Hepatocyte (in vitro differentiated cells): ENCODE measurements around the gene DYSF.

ENCODE experiments used
- EZH2 ChIP-seq: fragments of 200-600 bp; sonication (generic); IDR thresholded peaks from 2 replicates; pipeline ENCODE4 v1.6.1; 2016; ENCODE audit warnings: antibody characterized with exemption, mild to moderate bottlenecking, borderline replicate concordance
- TF ChIP-seq, protein P1 (sequence below): fragments of 200-600 bp; sonication (generic); IDR thresholded peaks from 2 replicates; pipeline ENCODE4 v1.5.1; 2016; ENCODE audit warnings: antibody characterized with exemption, mild to moderate bottlenecking; ENCODE audit not compliant: poor library complexity

DNA sequence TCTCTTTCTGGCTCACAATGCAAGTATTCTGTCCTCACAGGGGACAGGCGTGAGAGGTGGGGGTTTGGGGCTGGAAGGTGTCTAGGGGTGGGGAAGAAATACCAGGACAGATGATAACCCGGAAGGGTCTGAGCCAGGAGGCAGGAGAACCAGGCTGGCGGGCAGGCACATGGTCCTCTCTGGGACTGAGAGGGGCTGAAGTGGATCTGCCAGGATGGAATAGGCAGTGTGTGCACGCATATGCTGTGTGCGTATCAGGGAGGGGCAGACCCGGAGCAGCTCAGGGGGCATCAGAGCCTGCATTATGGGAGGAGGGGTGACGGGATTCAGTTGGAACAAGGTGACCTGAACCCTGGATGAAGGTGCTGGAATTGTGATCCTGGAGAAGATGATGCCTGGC lies 157.3 kb downstream of the DYSF start:
- TF ChIP-seq, protein P1, sequence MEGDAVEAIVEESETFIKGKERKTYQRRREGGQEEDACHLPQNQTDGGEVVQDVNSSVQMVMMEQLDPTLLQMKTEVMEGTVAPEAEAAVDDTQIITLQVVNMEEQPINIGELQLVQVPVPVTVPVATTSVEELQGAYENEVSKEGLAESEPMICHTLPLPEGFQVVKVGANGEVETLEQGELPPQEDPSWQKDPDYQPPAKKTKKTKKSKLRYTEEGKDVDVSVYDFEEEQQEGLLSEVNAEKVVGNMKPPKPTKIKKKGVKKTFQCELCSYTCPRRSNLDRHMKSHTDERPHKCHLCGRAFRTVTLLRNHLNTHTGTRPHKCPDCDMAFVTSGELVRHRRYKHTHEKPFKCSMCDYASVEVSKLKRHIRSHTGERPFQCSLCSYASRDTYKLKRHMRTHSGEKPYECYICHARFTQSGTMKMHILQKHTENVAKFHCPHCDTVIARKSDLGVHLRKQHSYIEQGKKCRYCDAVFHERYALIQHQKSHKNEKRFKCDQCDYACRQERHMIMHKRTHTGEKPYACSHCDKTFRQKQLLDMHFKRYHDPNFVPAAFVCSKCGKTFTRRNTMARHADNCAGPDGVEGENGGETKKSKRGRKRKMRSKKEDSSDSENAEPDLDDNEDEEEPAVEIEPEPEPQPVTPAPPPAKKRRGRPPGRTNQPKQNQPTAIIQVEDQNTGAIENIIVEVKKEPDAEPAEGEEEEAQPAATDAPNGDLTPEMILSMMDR = no peak
- TF ChIP-seq EZH2 = no peak
